ENCODE measurements around the gene CDC25A.

DNA sequence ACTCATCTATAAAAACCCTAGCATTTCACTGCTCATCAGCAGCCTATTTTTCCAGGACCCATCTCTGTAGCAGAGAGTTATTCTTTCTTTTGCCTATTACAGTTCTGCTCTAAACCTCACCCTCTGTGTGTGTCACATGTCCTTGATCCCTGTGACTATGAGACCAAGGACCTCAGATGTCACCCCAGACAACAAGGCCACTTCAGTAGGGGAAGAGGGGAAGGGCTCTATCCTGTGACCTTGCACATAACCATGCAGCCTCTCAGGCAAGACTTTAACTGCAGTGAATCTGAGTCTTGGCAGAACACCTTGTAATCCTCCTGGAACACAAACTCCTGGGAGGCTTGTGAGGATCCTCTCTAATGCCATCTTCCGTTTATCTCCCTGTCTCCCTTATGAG, 48.3 kb upstream of the CDC25A start:
- TF ChIP-seq POLR2AphosphoS5 (IDR thresholded peaks at IDR 0.05; ENCODE audit: borderline replicate concordance, low read depth, low read length) = no peak
- no peak for TF ChIP-seq EZH2 (IDR thresholded peaks at IDR 0.05)
- no peak for TF ChIP-seq FOXP2 (optimal IDR thresholded peaks at IDR 0.05; ENCODE audit: control extremely low read depth, extremely low read length, insufficient read depth)
